NCI-H524 treated with DMSO at 0.1 percent for 48 hours (cell line): ENCODE results near the gene TMEM266.

ENCODE experiments used
- DNase-seq: peaks from one replicate; lab custom pipeline; 2025; lab: John Stamatoyannopoulos, UW

TMEM266 gene

DNA sequence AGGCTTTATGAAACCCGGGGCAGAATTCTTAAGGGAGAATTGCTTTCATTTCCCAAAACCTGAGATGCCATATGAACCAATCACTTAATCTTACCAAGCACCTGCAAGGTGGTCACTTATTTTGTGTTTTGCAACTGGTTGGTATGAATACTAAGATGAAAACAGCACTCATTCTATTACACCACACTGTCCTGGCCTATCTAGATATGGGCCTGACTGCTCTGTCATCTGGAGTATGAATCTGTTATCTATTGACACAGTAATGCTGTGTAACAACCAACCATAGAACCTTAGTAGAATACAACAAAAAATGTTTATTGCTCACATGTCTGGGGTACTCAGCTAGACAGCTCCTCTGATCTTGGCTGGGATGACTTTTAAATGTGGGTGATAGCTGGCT is 74.8 kb downstream of the TMEM266 start:
- DNase-seq = no peak

- DNase-seq = no peak
Observed at GRCh38 chr15:76135516-76135915, 75.7 kb downstream of the TMEM266 start.

GRCh38 chr15:76138436-76138835 is 78.7 kb downstream of the TMEM266 start:
- DNase-seq = no peak

- no peak for DNase-seq
Observed at GRCh38 chr15:76139368-76140073, 79.7 kb downstream of the TMEM266 start.

- DNase-seq = no peak
Observed at GRCh38 chr15:76140074-76140464, 80.3 kb downstream of the TMEM266 start.

DNA sequence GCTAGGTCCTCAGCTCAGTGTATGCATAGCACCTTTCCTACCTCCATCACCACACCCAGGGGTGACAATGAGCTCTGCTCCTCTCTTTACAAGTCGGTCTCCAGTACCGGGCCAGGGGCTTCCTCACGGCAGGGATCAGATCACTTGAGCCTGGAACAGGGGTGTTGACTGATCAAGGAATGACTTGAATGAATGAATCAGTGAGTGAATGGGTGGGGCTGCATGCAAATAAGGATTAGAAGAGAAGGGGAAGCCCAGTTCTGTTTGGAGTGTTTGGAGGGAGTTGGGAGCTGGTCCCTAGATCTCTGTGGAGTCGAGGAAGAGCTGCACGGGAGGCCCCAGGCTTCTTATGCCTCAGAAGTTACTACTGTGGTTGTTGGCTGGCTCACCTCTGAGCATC is 87.0 kb downstream of the TMEM266 start:
- DNase-seq = no peak

GRCh38 chr15:76147906-76148570 is 88.3 kb downstream of the TMEM266 start:
- no peak for DNase-seq

DNA sequence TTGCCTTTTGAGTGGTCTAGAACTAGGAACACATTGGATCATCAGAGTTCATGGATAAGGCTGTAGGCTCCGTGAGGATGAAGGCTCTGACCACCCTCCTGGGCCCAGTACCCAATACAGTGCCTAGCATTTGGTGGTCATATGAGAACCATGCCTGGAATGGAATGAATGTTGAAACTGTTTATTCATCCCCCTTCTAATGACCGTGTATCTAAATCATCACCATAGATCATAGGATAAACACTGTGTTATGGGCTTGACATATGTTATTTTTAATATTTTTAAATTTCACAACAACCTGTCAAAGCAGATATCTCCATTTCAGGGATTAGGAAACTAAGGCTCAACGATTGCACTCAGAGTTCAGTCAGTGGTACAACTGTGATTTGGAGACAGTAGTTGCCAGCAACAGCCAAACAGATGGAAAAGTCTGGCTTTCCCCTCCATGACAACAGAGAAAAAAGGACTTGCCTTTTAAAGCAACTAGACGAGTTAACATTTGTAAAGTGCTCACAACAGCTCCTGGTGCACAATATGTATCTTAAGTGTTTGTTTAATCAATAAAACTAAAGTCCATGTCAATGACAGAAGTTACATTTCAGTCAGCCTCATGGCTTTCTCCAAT is 89.6 kb downstream of the TMEM266 start:
- no peak for DNase-seq

- DNase-seq = peak; percentile 71
Observed at GRCh38 chr15:76150513-76150912, 90.7 kb downstream of the TMEM266 start.

DNA sequence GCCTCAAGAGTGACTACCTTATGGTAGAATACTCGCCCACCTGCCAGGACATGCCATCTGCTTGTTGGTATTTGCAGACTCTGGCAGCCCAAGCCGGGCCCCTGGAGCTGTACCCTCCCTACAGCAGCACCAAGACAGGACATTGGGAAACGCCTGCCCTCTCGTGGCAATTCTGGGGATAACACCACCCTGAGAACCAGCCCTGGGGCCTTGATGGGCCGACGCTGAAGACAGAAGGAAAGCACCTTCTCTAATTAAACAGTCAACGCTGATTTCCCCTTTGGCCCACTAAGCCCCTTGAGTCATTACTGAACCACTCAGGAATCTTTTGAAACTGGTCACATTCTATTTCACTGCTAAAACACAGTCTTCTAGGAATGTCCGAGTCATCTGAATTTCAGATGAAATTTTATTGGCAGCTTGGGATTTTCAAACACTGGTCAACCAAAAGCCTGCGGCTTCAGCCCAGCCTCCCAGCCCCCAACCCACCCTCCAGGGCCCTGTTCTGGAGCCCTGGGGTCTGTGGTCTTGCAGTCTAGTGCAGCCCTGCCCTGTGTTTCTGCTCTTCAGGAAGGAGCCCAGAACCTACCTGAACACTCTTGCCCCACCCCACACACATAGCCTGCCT is 91.3 kb downstream of the TMEM266 start:
- peak; percentile 94 for DNase-seq

DNA sequence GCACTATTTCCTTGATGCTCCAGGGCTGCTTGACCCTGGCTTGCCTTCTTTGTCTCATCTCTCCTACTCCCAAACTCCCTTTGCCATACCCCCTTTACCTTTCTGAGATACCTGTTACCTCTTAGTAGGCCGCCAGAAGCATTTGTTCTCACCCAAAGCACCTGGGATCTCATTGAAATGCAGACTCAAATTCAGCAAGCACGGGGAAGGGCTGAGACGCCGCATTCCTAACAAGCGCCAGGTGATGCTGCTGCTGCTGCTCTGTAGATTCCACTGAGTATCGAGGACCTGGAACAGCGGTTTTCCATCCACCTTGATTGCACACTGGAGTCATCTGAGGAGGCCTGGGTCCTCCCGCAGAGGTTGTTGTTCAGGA is 91.8 kb downstream of the TMEM266 start:
- no peak for DNase-seq

GRCh38 chr15:76152197-76152596 is 92.4 kb downstream of the TMEM266 start:
- no peak for DNase-seq

DNA sequence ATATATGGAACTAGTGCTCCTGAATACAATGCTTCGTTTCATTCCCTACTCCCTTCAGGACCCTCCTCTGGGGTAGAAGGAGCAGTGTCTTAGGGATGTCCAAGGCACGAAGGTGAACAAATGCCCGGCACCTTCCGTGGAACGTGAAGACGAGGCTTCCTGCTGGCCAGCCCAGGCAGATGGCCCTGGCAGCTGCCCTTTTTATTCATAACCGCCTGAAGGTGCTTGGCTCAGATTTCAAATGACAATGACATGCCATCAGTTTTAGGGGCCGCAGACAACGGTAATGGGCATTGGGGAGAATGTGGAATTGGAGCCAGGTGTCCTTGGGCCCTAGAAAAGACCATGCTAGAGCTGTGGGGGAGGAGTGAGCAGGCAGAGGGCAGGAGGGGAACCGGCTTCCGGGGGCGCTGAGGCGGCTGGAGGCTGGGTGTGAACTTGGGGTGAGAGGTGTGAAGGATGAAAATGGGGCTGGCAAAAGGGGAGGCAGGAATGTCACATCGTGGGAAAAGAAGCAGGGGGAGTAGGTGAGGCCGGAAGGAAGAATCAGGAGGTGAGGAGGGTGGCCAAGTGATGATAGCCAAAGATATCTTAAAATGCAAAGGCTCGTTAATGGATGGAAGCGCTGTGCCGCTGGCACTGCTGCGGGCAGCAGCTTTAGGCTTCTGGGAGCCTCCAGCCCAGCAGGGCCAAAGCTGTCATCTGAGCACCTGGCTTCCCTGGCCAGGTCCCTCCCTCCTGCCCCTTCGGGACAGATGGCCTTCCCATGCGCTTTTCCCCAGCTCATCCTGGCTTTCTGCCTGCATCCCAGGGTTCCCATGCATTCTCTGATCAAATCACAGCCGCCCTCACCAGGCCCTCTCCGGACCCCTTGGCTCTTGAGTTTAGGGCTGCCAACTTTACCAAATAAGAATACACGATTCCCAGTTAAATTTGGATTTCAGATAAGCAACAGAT is 93.7 kb downstream of the TMEM266 start:
- peak; percentile 77 for DNase-seq

DNA sequence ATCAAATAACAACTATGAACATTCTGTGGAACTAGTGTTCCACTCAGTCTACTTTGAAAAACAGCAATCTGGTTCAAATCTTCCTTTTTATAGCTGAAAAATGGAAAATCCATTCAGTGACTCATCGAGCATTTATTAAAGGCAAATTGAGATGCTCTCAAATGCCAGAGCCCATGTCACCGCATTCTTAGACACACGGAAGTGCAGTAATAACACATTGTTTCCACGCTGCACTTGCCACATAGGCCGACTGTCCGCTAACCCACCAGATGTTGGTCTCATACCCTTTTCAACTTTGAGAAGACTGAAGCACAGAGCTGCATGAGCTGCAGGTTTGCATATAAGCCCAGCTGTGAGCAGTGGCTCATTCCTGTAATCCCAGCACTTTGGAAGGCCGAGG is 95.9 kb downstream of the TMEM266 start:
- no peak for DNase-seq

DNA sequence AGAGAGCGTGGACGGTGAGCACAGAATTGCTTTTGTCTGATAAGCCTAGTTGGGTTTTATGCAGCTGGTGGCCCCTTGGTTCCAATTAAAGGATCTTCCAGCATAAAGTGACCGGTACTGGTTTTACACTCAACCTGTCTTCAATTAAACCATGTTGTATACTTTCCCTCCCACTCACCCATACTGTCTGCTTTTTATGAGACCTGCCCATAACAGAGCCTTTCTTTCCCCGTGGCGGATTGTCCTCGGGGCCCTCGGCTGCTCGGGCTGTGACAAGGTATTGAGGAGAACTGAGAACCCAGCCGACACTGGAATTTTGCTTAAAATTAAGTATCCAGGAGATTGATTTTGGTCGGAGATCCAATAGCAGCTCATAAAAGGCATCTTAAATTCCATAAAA is 98.4 kb downstream of the TMEM266 start:
- no peak for DNase-seq

GRCh38 chr15:76158815-76159214 is 99.0 kb downstream of the TMEM266 start:
- no peak for DNase-seq

- DNase-seq = no peak
Observed at GRCh38 chr15:76159282-76159681, 99.5 kb downstream of the TMEM266 start.

DNA sequence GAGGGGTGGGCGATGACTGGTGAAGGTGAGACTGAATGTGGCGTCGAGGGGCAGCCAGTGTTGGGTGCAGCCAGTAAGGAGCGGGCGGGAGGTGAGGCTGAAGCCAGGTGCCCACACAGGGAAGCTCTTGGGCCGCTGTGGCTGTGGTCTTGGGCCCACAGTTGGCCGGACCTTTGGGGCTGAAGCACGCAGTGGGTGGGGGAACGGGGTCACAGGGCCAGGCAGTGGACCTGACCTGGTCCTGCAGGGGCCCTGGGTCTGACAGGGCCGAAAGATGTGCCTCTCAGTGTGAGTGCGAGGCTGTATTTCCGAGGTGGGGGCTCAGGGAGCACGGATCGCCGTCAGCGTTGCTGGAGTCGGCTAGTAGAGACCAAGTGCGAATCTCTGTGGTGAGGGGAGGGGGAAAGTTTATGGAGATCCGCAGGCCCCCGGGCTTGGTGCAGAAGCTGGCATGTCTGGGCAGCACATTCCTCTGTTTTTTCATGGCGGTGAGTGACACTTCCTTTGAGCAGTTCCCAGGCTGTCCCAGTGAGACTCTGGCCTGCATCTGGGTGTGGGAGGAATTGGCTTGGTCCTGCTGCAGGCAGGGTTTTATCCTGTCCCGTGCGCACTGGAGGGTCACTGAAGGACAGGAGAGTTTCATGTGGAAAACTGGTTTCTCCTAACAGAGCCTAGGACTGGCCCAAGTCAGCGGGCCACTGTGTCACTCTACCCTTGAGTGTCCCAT is 100.8 kb downstream of the TMEM266 start:
- no peak for DNase-seq

GRCh38 chr15:76161153-76162035 is 101.6 kb downstream of the TMEM266 start:
- no peak for DNase-seq

- DNase-seq = no peak
Observed at GRCh38 chr15:76162036-76162398, 102.2 kb downstream of the TMEM266 start.
